ENCODE results near the gene LRRN4CL. TPM values are rescaled to one million over a fixed set of nuclear protein-coding genes. Genes with fewer than 3 reads are reported as not detected.
A peak's percentile ranks its signal among the peaks of the same experiment; 100 is the strongest.

The LRRN4CL gene
- total and polyA plus RNA-seq, 2 of the 8 experiments (the other 6 are each of a cell fraction or from before 2014, with no cell fraction given), result 0.05 to 0.26 TPM

GRCh38 chr11:62728171-62728988, 39.0 kb upstream of the LRRN4CL start, which contains the start of gene TTC9C:
Gene TTC9C, plus strand, starts transcription at chr11:62728486. Its CDS starts 363 bp downstream, at chr11:62728849.
- no peak for FAIRE-seq
- 4% methylated on average over 29 of the region's 29 CpGs; no CpG with 5 or more reads in 1 of the 2 experiments for WGBS, 2 experiments (ENCODE audit: extremely low coverage in 1 of 2, insufficient coverage in 1 of 2, insufficient read length in 1 of 2, insufficient replicate concordance in 2 of 2, low coverage in 1 of 2, low lambda C conversion rate in 2 of 2, missing lambda C conversion rate in 1 of 2)
- H3K4me1 ChIP-seq (replicated peaks in 1 of 4; ENCODE audit: control insufficient read depth in 3 of 4, insufficient read depth in 4 of 4, low read length in 3 of 4), result no peaks in the 10 kb centered on the region; a peak in 3 of 7 replicates
- peak; percentile 55 to 57; a peak in 1 of 4 replicates for TF ChIP-seq SIN3A (conservative IDR thresholded peaks at IDR 0.05 in 1 of 2, IDR thresholded peaks at IDR 0.05 in 1 of 2; ENCODE audit: low read depth in 1 of 2, low read length in 2 of 2)
- TF ChIP-seq SAP30 (IDR thresholded peaks at IDR 0.05; ENCODE audit: insufficient read depth, insufficient replicate concordance, low read length), result peak; percentile 92
- 0 out of 3 replicates have a peak, but pooled peaks of 1 of the 2 experiments have one; percentile 33 for TF ChIP-seq POLR2A (IDR thresholded peaks at IDR 0.05; ENCODE audit: control extremely low read depth in 1 of 2, low read depth in 2 of 2, low read length in 2 of 2)
- peak; percentile 89 for TF ChIP-seq GABPA (IDR thresholded peaks at IDR 0.05; ENCODE audit: borderline replicate concordance, insufficient read depth, low read length)
- TF ChIP-seq SP4 (IDR thresholded peaks at IDR 0.05; ENCODE audit: low read length), result peak; percentile 16; the same call in 1 of the 2 replicates
- peak; percentile 2; the same call in 1 of the 2 replicates for TF ChIP-seq SP2 (IDR thresholded peaks at IDR 0.05; ENCODE audit: low read length)
- TF ChIP-seq EGR1 (IDR thresholded peaks at IDR 0.05; ENCODE audit: borderline replicate concordance, low read depth, low read length), result no peak
- no peak for TF ChIP-seq BRCA1 (IDR thresholded peaks at IDR 0.05; ENCODE audit: low read depth, low read length)
- TF ChIP-seq KDM4A (IDR thresholded peaks at IDR 0.05; ENCODE audit: low read depth, low read length, severe bottlenecking), result peak; percentile 25
- TF ChIP-seq TBP (IDR thresholded peaks at IDR 0.05; ENCODE audit: low read depth, low read length), result peak; percentile 61

More at GRCh38 chr11:62728171-62728988, 39.0 kb upstream of the LRRN4CL start, which contains the start of gene TTC9C:
- Histone ChIP-seq H3K27ac (ENCODE audit: low read depth, low read length) (peak within 1 kb of the TSS; percentile 92), H2BK20ac (ENCODE audit: low read length) (no peak within 1 kb of the TSS), H3K79me1 (ENCODE audit: low read depth, low read length) (0 out of 2 replicates have a peak, but pooled peaks cover 2% of the 10 kb centered on the region), H3K27me3 (replicated peaks in 1 of 4; ENCODE audit: control insufficient read depth in 3 of 4, extremely low read depth in 1 of 4, insufficient read depth in 3 of 4, low read length in 3 of 4) (no peaks in the 10 kb centered on the region), H2BK12ac (ENCODE audit: low read depth, low read length) (0 out of 2 replicates have a peak within 1 kb of the TSS, but pooled peaks have one; percentile 10), H3K36me3 (ENCODE audit: control insufficient read depth in 2 of 4, insufficient read depth in 4 of 4, low read length in 3 of 4) (peaks cover 4 to 21% (median 7%) of the 10 kb centered on the region in 4 experiments; a peak in 6 of 8 replicates), H2AFZ (ENCODE audit: low read length) (peak within 1 kb of the TSS; percentile 60; the same call in 1 of the 2 replicates), H2AK5ac (ENCODE audit: low read depth, low read length) (no peak within 1 kb of the TSS), H4K8ac (ENCODE audit: extremely low read depth, insufficient read depth, low read length) (peak within 1 kb of the TSS; percentile 91), H3K9ac (replicated peaks in 1 of 4; ENCODE audit: extremely low read depth in 1 of 4, low read depth in 3 of 4, low read length in 3 of 4) (peak within 1 kb of the TSS; percentile 88 to 92 (median 92)), H3K4me3 (ENCODE audit: extremely low read depth in 1 of 4, insufficient read depth in 2 of 4, low read depth in 3 of 4, low read length in 4 of 4) (peak within 1 kb of the TSS; percentile 87 to 98 (median 96)), H4K20me1 (replicated peaks in 1 of 2; ENCODE audit: control insufficient read depth in 1 of 2, insufficient read depth in 2 of 2, low read length in 2 of 2) (peaks cover 12 to 17% of the 10 kb centered on the region in 2 experiments), H3K23ac (ENCODE audit: insufficient read length) (no peak within 1 kb of the TSS), H2BK5ac (ENCODE audit: low read depth, low read length) (peak within 1 kb of the TSS; percentile 91), H3K18ac (ENCODE audit: extremely low read depth, low read length) (peak within 1 kb of the TSS; percentile 99), H3K9me3 (ENCODE audit: insufficient read depth in 2 of 2, low read depth in 1 of 2, low read length in 1 of 2) (no peaks in the 10 kb centered on the region), H3K4me2 (ENCODE audit: insufficient read depth in 1 of 2, low read depth in 2 of 2, low read length in 2 of 2) (peak within 1 kb of the TSS; percentile 85 to 93), H3K56ac (replicated peaks; ENCODE audit: insufficient read length, low read depth, low read length) (peak within 1 kb of the TSS; percentile 89), H3K14ac (ENCODE audit: insufficient read length) (no peak within 1 kb of the TSS), H2BK120ac (replicated peaks; ENCODE audit: low read depth, low read length) (peak within 1 kb of the TSS; percentile 82), H4K5ac (ENCODE audit: insufficient read length, low read depth, low read length) (peak within 1 kb of the TSS; percentile 97), H2BK15ac (ENCODE audit: low read length) (peak within 1 kb of the TSS; percentile 50; the same call in 1 of the 2 replicates), H3K4ac (replicated peaks; ENCODE audit: insufficient read length, low read depth, low read length) (peak within 1 kb of the TSS; percentile 80), H4K91ac (replicated peaks; ENCODE audit: insufficient read length, low read length) (peak within 1 kb of the TSS; percentile 96), H3K79me2 (ENCODE audit: control insufficient read depth in 1 of 2, insufficient read depth in 2 of 2, low read length in 2 of 2) (peaks cover 18 to 67% of the 10 kb centered on the region in 2 experiments), H3K23me2 (ENCODE audit: low read depth, low read length) (peaks cover 16% of the 10 kb centered on the region)
- POLR2A ChIA-PET (ENCODE audit: partially characterized antibody), result interaction anchor here (0.6 to 10.9 kb wide), 27 partner anchors 9 to 274 kb away, joined by 3 to 192 read pairs (median 5); partner anchors contain the start of genes BSCL2, C11orf98, CSKMT and GNG3
- CTCF ChIA-PET (ENCODE audit: partially characterized antibody), result interaction anchor here (1.4 to 6.1 kb wide), 5 partner anchors 24 to 59 kb away, joined by 4 to 45 read pairs (median 6); partner anchors contain the start of genes TAF6L and TMEM179B
- peak in 1 of 2 experiments; percentile 80 for DNase-seq (ENCODE audit: low read depth in 1 of 2, low spot score in 2 of 2)

All from H1 (cell line).